H1 (cell line): ENCODE measurements around the gene ME3. TPM values are rescaled to one million over a fixed set of nuclear protein-coding genes. Genes with fewer than 3 reads are reported as not detected.

ENCODE experiments used
- CTCF ChIA-PET: fragments of 300-600 bp; sonication (Branson Sonifier 250); formaldehyde crosslinking; loops from one replicate; lab custom pipeline; 2021; ENCODE audit not compliant: partially characterized antibody; lab: Charles Lee
- POLR2A ChIA-PET: fragments of 300-600 bp; sonication (Branson Sonifier 250); formaldehyde crosslinking; loops from one replicate; lab custom pipeline; 2021; ENCODE audit warnings: inconsistent platforms; ENCODE audit not compliant: partially characterized antibody; lab: Charles Lee
- DNase-seq, 2 experiments: peaks; one replicate each; pipeline versions ENCODE4 v3.0.0 to v3.0.0-alpha.2; 2010 to 2022; ENCODE audit warnings: low spot score in 2 of 2, low read depth in 1 of 2, mixed read lengths in 1 of 2
- FAIRE-seq: peaks from 2 replicates; lab custom pipeline; 2011; peaks lifted over from hg19 to GRCh38; lab: Jason Lieb, UNC
- H2AFZ ChIP-seq: 2 replicates; pipeline ENCODE4 v1.8.1; 2012; ENCODE audit warnings: low read length, inconsistent platforms
- H2AK5ac ChIP-seq: 2 replicates; pipeline ENCODE4 v1.6.1; 2013; ENCODE audit warnings: low read depth, low read length
- H2BK120ac ChIP-seq: replicated peaks from 2 replicates; pipeline ENCODE3; 2013; ENCODE audit warnings: low read depth, low read length, inconsistent platforms
- H2BK12ac ChIP-seq: 2 replicates; pipeline ENCODE4 v1.6.1; 2013; ENCODE audit warnings: low read depth, low read length
- H2BK15ac ChIP-seq: 2 replicates; pipeline ENCODE4 v1.6.1; 2013; ENCODE audit warnings: low read length
- H2BK20ac ChIP-seq: 2 replicates; pipeline ENCODE4 v1.6.1; 2013; ENCODE audit warnings: low read length
- H2BK5ac ChIP-seq: 2 replicates; pipeline ENCODE4 v1.6.1; 2013; ENCODE audit warnings: low read depth, low read length
- H3K14ac ChIP-seq: 2 replicates; pipeline ENCODE4 v1.6.1; 2013; ENCODE audit warnings: inconsistent platforms; ENCODE audit not compliant: insufficient read length
- H3K18ac ChIP-seq: 2 replicates; pipeline ENCODE4 v1.6.1; 2013; ENCODE audit warnings: low read length; ENCODE audit errors: extremely low read depth
- H3K23ac ChIP-seq: 2 replicates; pipeline ENCODE4 v1.6.1; 2013; ENCODE audit warnings: inconsistent platforms; ENCODE audit not compliant: insufficient read length
- H3K23me2 ChIP-seq: 2 replicates; pipeline ENCODE4 v1.6.1; 2013; ENCODE audit warnings: low read depth, low read length
- H3K27ac ChIP-seq: 2 replicates; pipeline ENCODE4 v1.6.1; 2011; ENCODE audit warnings: low read depth, low read length, inconsistent platforms
- H3K27me3 ChIP-seq, 4 experiments: replicated peaks in 1 of 4; 1 replicate in 1 of 4; 2 replicates in 3 of 4; pipeline versions ENCODE4 v1.6.1 to v1.8.1; 2011 to 2013; ENCODE audit warnings: low read length in 3 of 4, mild to moderate bottlenecking in 3 of 4, inconsistent platforms in 2 of 4, mixed read lengths in 2 of 4, moderate library complexity in 1 of 4; ENCODE audit not compliant: control insufficient read depth in 3 of 4, insufficient read depth in 3 of 4; ENCODE audit errors: extremely low read depth in 1 of 4
- H3K36me3 ChIP-seq, 4 experiments: 2 replicates each; pipeline versions ENCODE4 v1.6.1 to v1.8.1; 2011 to 2013; ENCODE audit warnings: mild to moderate bottlenecking in 4 of 4, low read length in 3 of 4, moderate library complexity in 2 of 4, control low read depth in 1 of 4, inconsistent platforms in 1 of 4; ENCODE audit not compliant: insufficient read depth in 4 of 4, control insufficient read depth in 2 of 4
- H3K4ac ChIP-seq: replicated peaks from 2 replicates; pipeline ENCODE3; 2013; ENCODE audit warnings: low read length, low read depth, mixed read lengths, inconsistent platforms; ENCODE audit not compliant: insufficient read length
- H3K4me1 ChIP-seq, 4 experiments: replicated peaks in 1 of 4; 1 replicate in 1 of 4; 2 replicates in 3 of 4; pipeline versions ENCODE4 v1.6.1 to v1.8.1; 2011 to 2013; ENCODE audit warnings: low read length in 3 of 4, inconsistent platforms in 2 of 4, mixed read lengths in 1 of 4; ENCODE audit not compliant: insufficient read depth in 4 of 4, control insufficient read depth in 3 of 4
- H3K4me2 ChIP-seq, 2 experiments: 2 replicates each; pipeline versions ENCODE4 v1.6.1 to v1.8.1; 2011 to 2013; ENCODE audit warnings: low read depth in 2 of 2, low read length in 2 of 2, control low read depth in 1 of 2, inconsistent platforms in 1 of 2, mild to moderate bottlenecking in 1 of 2; ENCODE audit not compliant: insufficient read depth in 1 of 2
- H3K4me3 ChIP-seq, 4 experiments: fragments of 200-600, 300-600 bp in 1 of 4; sonication (generic), shearing (Covaris generic), sonication (Bioruptor Twin) in 1 of 4; 2 replicates each; pipeline versions ENCODE4 v1.5.1 to v1.8.1; 2011 to 2016; ENCODE audit warnings: low read length in 4 of 4, low read depth in 3 of 4, control low read depth in 2 of 4, inconsistent platforms in 2 of 4, mild to moderate bottlenecking in 2 of 4, mixed read lengths in 1 of 4, moderate library complexity in 1 of 4; ENCODE audit not compliant: insufficient read depth in 2 of 4; ENCODE audit errors: extremely low read depth in 1 of 4
- H3K56ac ChIP-seq: replicated peaks from 2 replicates; pipeline ENCODE3; 2013; ENCODE audit warnings: low read depth, mild to moderate bottlenecking, mixed read lengths, low read length, inconsistent platforms; ENCODE audit not compliant: insufficient read length
- H3K79me1 ChIP-seq: 2 replicates; pipeline ENCODE4 v1.6.1; 2013; ENCODE audit warnings: low read depth, low read length, control low read depth
- H3K79me2 ChIP-seq, 2 experiments: 2 replicates each; pipeline versions ENCODE4 v1.6.1 to v1.8.1; 2012 to 2013; ENCODE audit warnings: low read length in 2 of 2, mild to moderate bottlenecking in 2 of 2, inconsistent platforms in 1 of 2; ENCODE audit not compliant: insufficient read depth in 2 of 2, control insufficient read depth in 1 of 2
- H3K9ac ChIP-seq, 4 experiments: replicated peaks in 1 of 4; 1 replicate in 1 of 4; 2 replicates in 3 of 4; pipeline versions ENCODE4 v1.6.1 to v1.8.1; 2011 to 2013; ENCODE audit warnings: low read depth in 3 of 4, low read length in 3 of 4, control low read depth in 2 of 4, mild to moderate bottlenecking in 2 of 4, moderate library complexity in 2 of 4, inconsistent platforms in 1 of 4; ENCODE audit errors: extremely low read depth in 1 of 4
- H3K9me3 ChIP-seq, 2 experiments: 2 replicates each; pipeline versions ENCODE4 v1.6.1 to v1.8.1; 2012 to 2013; ENCODE audit warnings: mild to moderate bottlenecking in 2 of 2, moderate library complexity in 2 of 2, control low read depth in 1 of 2, inconsistent platforms in 1 of 2, low read depth in 1 of 2, low read length in 1 of 2, mixed read lengths in 1 of 2; ENCODE audit not compliant: insufficient read depth in 2 of 2
- H4K20me1 ChIP-seq, 2 experiments: replicated peaks in 1 of 2; 2 replicates each; pipeline versions ENCODE3 to v1.8.1; 2011 to 2013; ENCODE audit warnings: inconsistent platforms in 2 of 2, low read length in 2 of 2, mild to moderate bottlenecking in 1 of 2; ENCODE audit not compliant: insufficient read depth in 2 of 2, control insufficient read depth in 1 of 2
- H4K5ac ChIP-seq: 2 replicates; pipeline ENCODE4 v1.6.1; 2013; ENCODE audit warnings: low read length, low read depth, mixed read lengths, inconsistent platforms; ENCODE audit not compliant: insufficient read length
- H4K8ac ChIP-seq: 2 replicates; pipeline ENCODE4 v1.8.0; 2013; ENCODE audit warnings: mild to moderate bottlenecking, moderate library complexity, low read length, inconsistent platforms; ENCODE audit not compliant: insufficient read depth; ENCODE audit errors: extremely low read depth
- H4K91ac ChIP-seq: replicated peaks from 2 replicates; pipeline ENCODE3; 2013; ENCODE audit warnings: low read length, mixed read lengths, inconsistent platforms; ENCODE audit not compliant: insufficient read length
- CREB1 ChIP-seq: IDR thresholded peaks from 2 replicates; pipeline ENCODE4 v1.6.1; 2012; ENCODE audit warnings: inconsistent platforms
- CTCF ChIP-seq, 3 experiments: IDR thresholded peaks; 1 replicate in 2 of 3; 2 replicates in 1 of 3; pipeline versions ENCODE4 v1.5.1 to v1.6.1; 2011; ENCODE audit warnings: low read length in 3 of 3, mild to moderate bottlenecking in 3 of 3, inconsistent platforms in 2 of 3, low read depth in 1 of 3, moderate library complexity in 1 of 3; ENCODE audit not compliant: insufficient read depth in 1 of 3; ENCODE audit errors: control extremely low read depth in 1 of 3
- E2F6 ChIP-seq: IDR thresholded peaks from 2 replicates; pipeline ENCODE4 v1.6.1; 2012; ENCODE audit warnings: inconsistent platforms
- RAD21 ChIP-seq, 2 experiments: IDR thresholded peaks in 1 of 2; conservative IDR thresholded peaks in 1 of 2; 2 replicates each; pipeline ENCODE4 v1.6.1; 2011; ENCODE audit warnings: low read depth in 2 of 2, low read length in 2 of 2, improper control_type of control experiment in 1 of 2, inconsistent platforms in 1 of 2, mild to moderate bottlenecking in 1 of 2, moderate library complexity in 1 of 2
- polyA plus RNA-seq, 7 experiments: library from polyadenylated mRNA; depleted of rRNA in 3 of 7; stranded (reverse) in 5 of 7; unstranded in 2 of 7; fragments of >200 nt in 5 of 7; fragments of 200-250 nt in 2 of 7; gene quantifications; 1 replicate in 5 of 7; 2 replicates in 1 of 7; 4 replicates in 1 of 7; pipeline versions ENCODE4 v1.2.1 to v1.2.3, GENCODE V29; 2011 to 2013; ENCODE audit warnings: missing spikeins in 2 of 7, mixed read lengths in 2 of 7
- total RNA-seq: library from RNA; stranded (reverse); fragmentation: NEBNext Ultra II Directional; extraction: Animal tissue kit (Norgen Biotek cat#: 25700); gene quantifications from 2 replicates; pipeline ENCODE4 v1.2.1, GENCODE V29; 2021

Gene ME3
- total and polyA plus RNA-seq, 2 of the 8 experiments (the other 6 are each of a cell fraction or from before 2014, with no cell fraction given), result 1.5 to 2.8 TPM

GRCh38 chr11:86537541-86538222, 134.7 kb downstream of the ME3 start:
- no peaks in the 10 kb centered on the region for H3K23me2 ChIP-seq
- ChIA-PET CTCF (interaction anchor here (0.7 to 1.3 kb wide), 7 partner anchors 14 to 259 kb away, joined by 3 to 8 read pairs (median 3); no protein-coding TSS in a partner anchor), POLR2A (no interaction called here)
- TF ChIP-seq CTCF (IDR thresholded peaks at IDR 0.05; ENCODE audit: control extremely low read depth in 1 of 3, insufficient read depth in 1 of 3, low read depth in 1 of 3, low read length in 3 of 3), result peak in 2 of 3 experiments; percentile 21 to 34; a peak in 3 of 4 replicates
- TF ChIP-seq CREB1, result no peak
- TF ChIP-seq E2F6, result no peak
- peak; percentile 37 to 53; a peak in 3 of 4 replicates for TF ChIP-seq RAD21 (IDR thresholded peaks at IDR 0.05 in 1 of 2, conservative IDR thresholded peaks at IDR 0.05 in 1 of 2; ENCODE audit: low read depth in 2 of 2, low read length in 2 of 2)
- no peaks in the 10 kb centered on the region for H3K36me3 ChIP-seq
- no peak overlapping the region for H3K27ac ChIP-seq
- no peak overlapping the region for H4K8ac ChIP-seq
- DNase-seq (no peak), FAIRE-seq (no peak)
- no peak overlapping the region for H2BK20ac ChIP-seq
- H3K79me1 ChIP-seq, result no peaks in the 10 kb centered on the region
- no peak overlapping the region for H4K91ac ChIP-seq
- H3K4ac ChIP-seq, result no peak overlapping the region
- no peaks in the 10 kb centered on the region for H3K4me1 ChIP-seq
- H2BK5ac ChIP-seq, result no peak overlapping the region
- H2AK5ac ChIP-seq, result no peak overlapping the region
- H3K23ac ChIP-seq, result no peak overlapping the region
- H2BK120ac ChIP-seq, result no peak overlapping the region
- H2BK12ac ChIP-seq, result no peak overlapping the region
- H3K9ac ChIP-seq, result no peak overlapping the region
- H3K14ac ChIP-seq, result no peak overlapping the region
- no peak overlapping the region for H2AFZ ChIP-seq
- no peak overlapping the region for H3K4me2 ChIP-seq
- H4K5ac ChIP-seq, result no peak overlapping the region
- H4K20me1 ChIP-seq, result no peaks in the 10 kb centered on the region
- H2BK15ac ChIP-seq, result no peak overlapping the region
- H3K4me3 ChIP-seq, result no peak overlapping the region
- H3K9me3 ChIP-seq, result no peaks in the 10 kb centered on the region
- H3K56ac ChIP-seq, result no peak overlapping the region
- H3K27me3 ChIP-seq, result no peaks in the 10 kb centered on the region
- no peaks in the 10 kb centered on the region for H3K79me2 ChIP-seq
- no peak overlapping the region for H3K18ac ChIP-seq
